Tibial artery (tissue), 4 donors: Measurements from ENCODE around the gene AFAP1L2.

Experiments
- DNase-seq, 2 donors: peaks; one replicate each; pipeline ENCODE4 v3.0.0-alpha.2; 2019
- H3K27ac ChIP-seq, 2 donors: fragments of 200-600 bp; sonication (generic) in 1 of 2; 1 replicate in 1 of 2; 2 replicates in 1 of 2; pipeline ENCODE4 v1.5.1; 2018 to 2019; ENCODE audit warnings: mild to moderate bottlenecking in 1 of 2
- H3K27me3 ChIP-seq, 2 donors: fragments of 200-600 bp; sonication (generic) in 1 of 2; one replicate each; pipeline versions ENCODE4 v1.5.1 to v1.6.0; 2016 to 2019
- H3K36me3 ChIP-seq, 3 donors: fragments of 200-600 bp; sonication (generic) in 2 of 3; one replicate each; pipeline ENCODE4 v1.5.1; 2016 to 2019; ENCODE audit warnings: mild to moderate bottlenecking in 2 of 3
- H3K4me1 ChIP-seq, 4 donors: fragments of 200-600 bp; sonication (generic) in 2 of 4; 1 replicate in 3 of 4; 2 replicates in 1 of 4; pipeline ENCODE4 v1.5.1; 2016 to 2019
- H3K4me3 ChIP-seq, 2 donors: fragments of 200-600 bp; sonication (generic) in 1 of 2; 1 replicate in 1 of 2; 2 replicates in 1 of 2; pipeline ENCODE4 v1.5.1; 2018 to 2019; ENCODE audit warnings: mild to moderate bottlenecking in 2 of 2
- H3K9me3 ChIP-seq, 3 donors: fragments of 200-600 bp; sonication (generic) in 1 of 3; one replicate each; pipeline ENCODE4 v1.5.1; 2016 to 2019
- CTCF ChIP-seq, 2 experiments: fragments of 200-600 bp in 1 of 2; fragments of 450-650 bp in 1 of 2; IDR thresholded peaks; one replicate each; pipeline ENCODE4 v1.5.1; 2017 to 2019; ENCODE audit warnings: antibody characterized with exemption in 2 of 2, mild to moderate bottlenecking in 1 of 2, moderate library complexity in 1 of 2
- intact Hi-C: fragments of 100-400 bp; cut with DNase I; formaldehyde crosslinking; loops from one replicate; pipeline ENCODE4 v1.15.0; 2023; ENCODE audit warnings: low total_unique reads

Gene AFAP1L2

GRCh38 chr10:114259824-114260223 is 144.5 kb downstream of the AFAP1L2 start:
- Histone ChIP-seq H3K27me3 (no peaks in the 10 kb centered on the region), H3K4me3 (no peak overlapping the region), H3K9me3 (no peaks in the 10 kb centered on the region), H3K36me3 (no peaks in the 10 kb centered on the region), H3K27ac (no peak overlapping the region), H3K4me1 (peaks cover 0 to 9% (median 4%) of the 10 kb centered on the region in 4 donors)
- peak in 1 of 2 donors; percentile 52 for DNase-seq
- TF ChIP-seq CTCF (IDR thresholded peaks at IDR 0.05), result no peak
- intact Hi-C loops, result no loop called here

- Histone ChIP-seq H3K9me3 (no peaks in the 10 kb centered on the region), H3K27me3 (no peaks in the 10 kb centered on the region), H3K36me3 (no peaks in the 10 kb centered on the region), H3K4me1 (peaks cover 0 to 9% (median 4%) of the 10 kb centered on the region in 4 donors), H3K4me3 (no peak overlapping the region), H3K27ac (no peak overlapping the region)
- no peak for DNase-seq
- intact Hi-C loops, result no loop called here
- no peak for TF ChIP-seq CTCF (IDR thresholded peaks at IDR 0.05)
These were observed 145.9 kb downstream of the AFAP1L2 start for GRCh38 chr10:114258274-114258840.

- no peak overlapping the region for H3K27ac ChIP-seq
- peaks cover 0 to 9% (median 4%) of the 10 kb centered on the region in 4 donors for H3K4me1 ChIP-seq
- no peak for DNase-seq
These were observed 146.8 kb downstream of the AFAP1L2 start for GRCh38 chr10:114257498-114257897.

GRCh38 chr10:114256822-114257221 is 147.5 kb downstream of the AFAP1L2 start:
- no peak for DNase-seq
- no peaks in the 10 kb centered on the region for H3K27me3 ChIP-seq
- no peaks in the 10 kb centered on the region for H3K36me3 ChIP-seq
- H3K4me3 ChIP-seq, result no peak overlapping the region
- intact Hi-C loops, result no loop called here
- peaks cover 0 to 9% (median 4%) of the 10 kb centered on the region in 4 donors for H3K4me1 ChIP-seq
- TF ChIP-seq CTCF (IDR thresholded peaks at IDR 0.05), result no peak
- no peak overlapping the region for H3K27ac ChIP-seq
- H3K9me3 ChIP-seq, result no peaks in the 10 kb centered on the region

More at GRCh38 chr10:114257498-114257897, 146.8 kb downstream of the AFAP1L2 start:
- H3K36me3 ChIP-seq, result no peaks in the 10 kb centered on the region
- H3K4me3 ChIP-seq, result no peak overlapping the region
- no peaks in the 10 kb centered on the region for H3K27me3 ChIP-seq
- intact Hi-C loops, result no loop called here
- H3K9me3 ChIP-seq, result no peaks in the 10 kb centered on the region
- TF ChIP-seq CTCF (IDR thresholded peaks at IDR 0.05), result no peak

- peaks cover 0 to 7% (median 4%) of the 10 kb centered on the region in 4 donors for H3K4me1 ChIP-seq
- peak in 1 of 2 donors; percentile 7 for DNase-seq
These were observed 148.1 kb downstream of the AFAP1L2 start for GRCh38 chr10:114256008-114256765.

More at GRCh38 chr10:114256008-114256765, 148.1 kb downstream of the AFAP1L2 start:
- H3K27me3 ChIP-seq, result no peaks in the 10 kb centered on the region
- H3K27ac ChIP-seq, result no peak overlapping the region
- no peak overlapping the region for H3K4me3 ChIP-seq
- no peak for TF ChIP-seq CTCF (IDR thresholded peaks at IDR 0.05)
- intact Hi-C loops, result no loop called here
- H3K36me3 ChIP-seq, result no peaks in the 10 kb centered on the region
- no peaks in the 10 kb centered on the region for H3K9me3 ChIP-seq
